Neural cell (in vitro differentiated cells): ENCODE results near the gene CHCHD5.

Experiments used
- CTCF ChIP-seq: fragments of 450-650 bp; IDR thresholded peaks from 2 replicates; pipeline ENCODE4 v1.5.1; 2014; ENCODE audit warnings: antibody characterized with exemption, mild to moderate bottlenecking, moderate library complexity; ENCODE audit not compliant: poor library complexity, severe bottlenecking
- EP300 ChIP-seq: fragments of 450-650 bp; conservative IDR thresholded peaks from 2 replicates; pipeline ENCODE4 v1.6.1; 2014; ENCODE audit warnings: antibody characterized with exemption, mild to moderate bottlenecking, moderate library complexity; ENCODE audit not compliant: poor library complexity, severe bottlenecking
- EZH2 ChIP-seq: fragments of 200-600, 300-800 bp; shearing (Covaris generic), sonication (generic); IDR thresholded peaks from 2 replicates; pipeline ENCODE4 v1.6.1; 2014; ENCODE audit warnings: antibody characterized with exemption, low read length, borderline replicate concordance, mild to moderate bottlenecking; ENCODE audit not compliant: insufficient read depth, poor library complexity, severe bottlenecking
- POLR2AphosphoS5 ChIP-seq: IDR thresholded peaks from 2 replicates; pipeline ENCODE4 v1.6.1; 2012
- REST ChIP-seq: IDR thresholded peaks from 2 replicates; pipeline ENCODE4 v1.6.1; 2012; ENCODE audit warnings: borderline replicate concordance
- TAF1 ChIP-seq: IDR thresholded peaks from 2 replicates; pipeline ENCODE4 v1.6.1; 2012; ENCODE audit warnings: low read depth

- TF ChIP-seq CTCF (no peak), REST (no peak), EZH2 (no peak), EP300 (no peak), TAF1 (no peak), POLR2AphosphoS5 (no peak)
Observed at GRCh38 chr2:112605926-112606325, 21.5 kb downstream of the CHCHD5 start.
